Osteocyte (in vitro differentiated cells): ENCODE measurements around the gene VWC2L. TPM values are rescaled to one million over a fixed set of nuclear protein-coding genes. Genes with fewer than 3 reads are reported as not detected.

ENCODE experiments used
- DNase-seq: peaks from one replicate; pipeline ENCODE4 v3.0.0; 2021; ENCODE audit warnings: mixed read lengths; ENCODE audit not compliant: unreplicated experiment; ENCODE audit errors: extremely low spot score
- H3K27ac Mint-ChIP-seq: one replicate; pipeline ENCODE4 v1.8.0; 2021; ENCODE audit warnings: mild to moderate bottlenecking, mixed read lengths; ENCODE audit not compliant: unreplicated experiment
- H3K27me3 Mint-ChIP-seq: one replicate; pipeline ENCODE4 v1.8.0; 2021; ENCODE audit warnings: mixed read lengths; ENCODE audit not compliant: unreplicated experiment
- H3K36me3 Mint-ChIP-seq: one replicate; pipeline ENCODE4 v1.8.0; 2021; ENCODE audit warnings: mixed read lengths; ENCODE audit not compliant: unreplicated experiment
- H3K4me1 Mint-ChIP-seq: one replicate; pipeline ENCODE4 v1.8.0; 2021; ENCODE audit warnings: mixed read lengths; ENCODE audit not compliant: unreplicated experiment
- H3K4me3 Mint-ChIP-seq: one replicate; pipeline ENCODE4 v1.8.0; 2021; ENCODE audit warnings: mild to moderate bottlenecking, moderate library complexity, mixed read lengths; ENCODE audit not compliant: unreplicated experiment
- H3K9me3 Mint-ChIP-seq: one replicate; pipeline ENCODE4 v1.8.0; 2021; ENCODE audit warnings: mixed read lengths; ENCODE audit not compliant: unreplicated experiment
- total RNA-seq: library from RNA; stranded (reverse); gene quantifications from 2 replicates; pipeline ENCODE4 v1.2.1, GENCODE V29; 2021
- TF ChIP-seq, protein P1 (sequence below): fragments of 200-600 bp; sonication (generic); IDR thresholded peaks from 2 replicates; pipeline ENCODE4 v1.5.0; 2021; ENCODE audit warnings: antibody characterized with exemption, mild to moderate bottlenecking, moderate library complexity

Gene VWC2L
- total RNA-seq, 1 donor from 2014 or later: not detected

DNA sequence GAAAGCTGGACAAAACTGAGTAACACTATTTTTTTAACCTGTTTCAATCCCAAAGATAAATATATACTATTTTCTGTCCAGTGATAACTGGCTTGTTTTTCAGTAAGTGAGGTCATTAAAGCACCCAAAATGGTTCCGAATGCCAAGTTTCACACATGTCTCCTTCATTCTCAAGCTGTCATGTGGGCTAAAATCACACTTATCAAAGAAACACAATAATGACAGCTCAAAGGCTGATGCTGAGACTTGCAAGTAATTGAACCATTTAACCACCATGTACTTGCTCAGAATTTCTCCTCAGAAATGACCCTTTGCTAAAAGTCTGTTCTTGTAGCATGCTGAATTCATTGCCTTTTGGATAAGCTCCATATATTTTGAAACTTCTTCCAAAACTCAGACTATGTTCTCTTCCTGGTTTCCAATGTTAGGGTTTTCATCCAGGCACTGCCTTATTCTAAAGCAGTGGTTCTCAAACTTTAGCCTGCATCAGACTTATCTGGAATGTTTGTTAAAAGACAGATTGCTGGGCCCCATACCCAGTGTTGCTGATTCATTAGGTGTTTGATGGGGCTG is 149.8 kb downstream of the VWC2L start:
- no peak overlapping the region for H3K27ac Mint-ChIP-seq
- TF ChIP-seq, protein P1, sequence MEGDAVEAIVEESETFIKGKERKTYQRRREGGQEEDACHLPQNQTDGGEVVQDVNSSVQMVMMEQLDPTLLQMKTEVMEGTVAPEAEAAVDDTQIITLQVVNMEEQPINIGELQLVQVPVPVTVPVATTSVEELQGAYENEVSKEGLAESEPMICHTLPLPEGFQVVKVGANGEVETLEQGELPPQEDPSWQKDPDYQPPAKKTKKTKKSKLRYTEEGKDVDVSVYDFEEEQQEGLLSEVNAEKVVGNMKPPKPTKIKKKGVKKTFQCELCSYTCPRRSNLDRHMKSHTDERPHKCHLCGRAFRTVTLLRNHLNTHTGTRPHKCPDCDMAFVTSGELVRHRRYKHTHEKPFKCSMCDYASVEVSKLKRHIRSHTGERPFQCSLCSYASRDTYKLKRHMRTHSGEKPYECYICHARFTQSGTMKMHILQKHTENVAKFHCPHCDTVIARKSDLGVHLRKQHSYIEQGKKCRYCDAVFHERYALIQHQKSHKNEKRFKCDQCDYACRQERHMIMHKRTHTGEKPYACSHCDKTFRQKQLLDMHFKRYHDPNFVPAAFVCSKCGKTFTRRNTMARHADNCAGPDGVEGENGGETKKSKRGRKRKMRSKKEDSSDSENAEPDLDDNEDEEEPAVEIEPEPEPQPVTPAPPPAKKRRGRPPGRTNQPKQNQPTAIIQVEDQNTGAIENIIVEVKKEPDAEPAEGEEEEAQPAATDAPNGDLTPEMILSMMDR: no peak
- peaks cover 21% of the 10 kb centered on the region for H3K9me3 Mint-ChIP-seq
- no peaks in the 10 kb centered on the region for H3K36me3 Mint-ChIP-seq
- no peak overlapping the region for H3K4me3 Mint-ChIP-seq
- no peaks in the 10 kb centered on the region for H3K27me3 Mint-ChIP-seq
- no peak for DNase-seq
- H3K4me1 Mint-ChIP-seq: no peaks in the 10 kb centered on the region

DNA sequence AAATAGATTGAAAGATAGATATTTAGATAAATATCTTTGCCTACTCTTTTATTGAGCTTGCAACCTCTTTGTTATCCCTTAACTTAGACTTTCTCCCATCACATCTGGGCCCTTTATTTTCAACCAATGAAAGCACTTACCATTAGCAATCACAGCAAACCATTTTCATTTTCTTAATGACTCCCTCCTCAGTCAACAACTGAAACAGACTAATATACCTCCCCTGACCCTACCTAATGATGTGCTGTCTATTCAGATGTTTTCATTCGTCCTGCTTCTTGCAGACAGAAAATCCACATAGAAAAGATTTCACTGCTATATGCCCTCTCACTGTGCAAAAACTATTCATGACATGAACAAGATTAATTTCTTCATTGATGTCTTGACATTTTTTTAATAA is 154.4 kb downstream of the VWC2L start:
- TF ChIP-seq, protein P1: no peak
- Mint-ChIP-seq H3K27me3 (no peaks in the 10 kb centered on the region), H3K4me3 (no peak overlapping the region), H3K36me3 (no peaks in the 10 kb centered on the region), H3K4me1 (no peaks in the 10 kb centered on the region), H3K27ac (no peak overlapping the region), H3K9me3 (peaks cover 17% of the 10 kb centered on the region)
- DNase-seq: no peak

DNA sequence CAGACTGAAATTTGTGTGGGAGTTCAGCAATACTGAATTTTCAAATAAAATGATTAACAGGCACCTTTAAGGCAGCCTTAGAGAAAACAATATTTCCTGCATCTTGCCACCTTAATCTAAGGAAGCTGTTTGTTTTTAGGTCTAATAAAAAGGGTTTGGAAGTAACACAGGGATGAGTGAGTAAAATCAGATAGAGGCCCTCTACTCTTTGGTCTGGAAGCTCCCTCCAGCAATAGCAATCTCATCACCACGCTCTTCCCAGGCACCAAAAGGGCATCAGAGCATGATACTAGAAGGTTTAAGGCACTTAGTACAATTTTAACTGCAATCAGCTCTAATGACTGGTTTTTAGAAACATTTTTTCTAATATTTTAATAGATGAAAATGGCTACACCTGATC is 155.6 kb downstream of the VWC2L start:
- Mint-ChIP-seq H3K4me3 (no peak overlapping the region), H3K36me3 (no peaks in the 10 kb centered on the region), H3K27ac (no peak overlapping the region), H3K4me1 (no peaks in the 10 kb centered on the region), H3K27me3 (no peaks in the 10 kb centered on the region), H3K9me3 (peaks cover 17% of the 10 kb centered on the region)
- no peak for DNase-seq
- TF ChIP-seq, protein P1: no peak

DNA sequence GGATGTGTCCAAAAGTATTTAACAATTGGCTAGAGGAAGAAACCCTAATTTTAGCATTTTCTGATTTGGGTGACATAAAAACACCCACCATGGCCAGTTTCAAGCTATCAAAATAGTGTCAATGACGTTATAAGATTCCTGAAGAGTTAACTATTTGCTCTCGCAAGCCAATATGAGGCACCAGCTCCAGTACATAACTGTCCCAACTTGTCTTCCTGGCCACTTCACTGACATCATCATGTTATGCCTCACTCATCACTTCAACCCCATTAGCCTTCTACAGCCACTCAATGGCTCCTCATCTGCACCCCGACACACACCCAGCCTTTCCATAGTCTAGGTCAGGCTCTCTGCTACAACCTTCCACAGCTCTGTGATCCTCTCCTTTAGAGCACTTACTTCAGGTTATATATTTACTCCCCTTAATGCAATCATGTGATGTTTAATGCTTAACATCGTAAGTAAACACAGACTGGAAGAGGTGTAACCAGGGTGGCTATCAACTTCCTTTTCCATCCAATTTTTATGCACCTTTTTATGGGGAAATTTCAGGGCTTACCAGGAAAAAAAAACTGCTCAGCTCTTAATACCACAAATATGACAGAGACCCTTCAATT is 158.7 kb downstream of the VWC2L start:
- no peaks in the 10 kb centered on the region for H3K36me3 Mint-ChIP-seq
- H3K27ac Mint-ChIP-seq: no peak overlapping the region
- no peaks in the 10 kb centered on the region for H3K4me1 Mint-ChIP-seq
- TF ChIP-seq, protein P1: no peak
- H3K9me3 Mint-ChIP-seq: peaks cover 4% of the 10 kb centered on the region
- H3K27me3 Mint-ChIP-seq: no peaks in the 10 kb centered on the region
- no peak for DNase-seq
- H3K4me3 Mint-ChIP-seq: no peak overlapping the region

DNA sequence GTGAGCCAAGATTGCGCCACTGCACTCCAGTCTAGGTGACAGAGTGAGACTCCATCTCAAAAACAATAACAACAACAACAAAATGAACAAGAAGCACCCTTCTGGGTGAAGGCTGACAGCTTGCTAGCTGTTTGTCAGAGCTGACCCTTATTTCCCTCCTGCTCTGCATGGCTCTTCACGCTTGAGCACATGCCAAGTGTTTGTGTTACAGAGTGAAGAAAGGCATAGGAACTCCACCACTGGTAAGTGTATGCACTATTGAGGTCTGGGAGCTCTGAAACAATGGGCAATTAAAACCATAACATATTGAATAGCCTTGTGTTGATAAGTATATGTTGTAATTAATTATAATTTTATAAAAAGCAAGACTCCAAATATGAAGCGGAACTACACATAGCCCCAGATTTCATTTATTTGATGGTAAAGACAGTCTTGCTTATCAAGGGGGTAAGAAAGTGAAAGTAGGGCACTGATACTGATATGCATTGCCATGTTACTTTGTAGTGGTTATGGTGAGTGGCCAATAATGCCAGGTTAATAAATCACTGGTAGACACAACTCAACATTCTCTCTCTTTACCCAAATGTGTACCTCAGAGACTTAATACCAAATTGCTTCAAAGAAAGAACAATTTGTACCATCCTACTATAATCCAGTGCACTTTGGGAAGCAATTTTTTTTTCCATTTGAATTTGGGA is 163.4 kb downstream of the VWC2L start:
- TF ChIP-seq, protein P1: no peak
- H3K36me3 Mint-ChIP-seq: no peaks in the 10 kb centered on the region
- DNase-seq: no peak
- no peak overlapping the region for H3K27ac Mint-ChIP-seq
- no peaks in the 10 kb centered on the region for H3K9me3 Mint-ChIP-seq
- H3K4me3 Mint-ChIP-seq: no peak overlapping the region
- no peaks in the 10 kb centered on the region for H3K27me3 Mint-ChIP-seq
- peaks cover 12% of the 10 kb centered on the region for H3K4me1 Mint-ChIP-seq
